GM23338 (cell line): ENCODE results near the gene DCDC2. TPM values are rescaled to one million over a fixed set of nuclear protein-coding genes. Genes with fewer than 3 reads are reported as not detected.

Experiments
- ATAC-seq: fragments of 200-7000 bp; cut with Tn5 transposase; 3 replicates; pipeline ENCODE4 v1.9.1; 2020
- DNase-seq: peaks from one replicate; pipeline ENCODE4 v3.0.0-alpha.2; 2015; ENCODE audit warnings: low spot score
- H2AFZ ChIP-seq: fragments of 200-600 bp; sonication (generic); 2 replicates; pipeline ENCODE4 v1.8.0; 2016; ENCODE audit warnings: antibody characterized with exemption, mild to moderate bottlenecking, moderate library complexity
- H3F3A ChIP-seq: fragments of 200-600 bp; sonication (generic); replicated peaks from 2 replicates; pipeline ENCODE4 v1.8.0; 2017; ENCODE audit warnings: antibody characterized with exemption, mixed run types, low read depth
- H3K27ac ChIP-seq: fragments of 200-600 bp; sonication (generic); 2 replicates; pipeline ENCODE4 v1.6.1; 2016; ENCODE audit warnings: low read depth
- H3K27me3 ChIP-seq: fragments of 200-600 bp; sonication (generic); 2 replicates; pipeline ENCODE4 v1.8.0; 2016; ENCODE audit warnings: mild to moderate bottlenecking, mixed run types, moderate library complexity; ENCODE audit not compliant: insufficient read depth
- H3K36me3 ChIP-seq: fragments of 200-600 bp; sonication (generic); 2 replicates; pipeline ENCODE4 v1.8.0; 2016; ENCODE audit warnings: mild to moderate bottlenecking; ENCODE audit not compliant: insufficient read depth
- H3K4me1 ChIP-seq: fragments of 200-600 bp; sonication (generic); 2 replicates; pipeline ENCODE4 v1.8.0; 2016; ENCODE audit warnings: mild to moderate bottlenecking, moderate library complexity; ENCODE audit not compliant: insufficient read depth
- H3K4me2 ChIP-seq: fragments of 200-600 bp; sonication (generic); 2 replicates; pipeline ENCODE4 v1.7.1; 2017; ENCODE audit warnings: mixed run types
- H3K4me3 ChIP-seq: fragments of 200-600 bp; sonication (generic); 2 replicates; pipeline ENCODE4 v1.6.1; 2016; ENCODE audit warnings: mixed run types
- H3K79me2 ChIP-seq: fragments of 200-600 bp; sonication (generic); replicated peaks from 2 replicates; pipeline ENCODE4 v1.8.0; 2017; ENCODE audit warnings: mild to moderate bottlenecking; ENCODE audit not compliant: insufficient read depth
- H3K9me2 ChIP-seq: fragments of 200-600 bp; sonication (generic); 2 replicates; pipeline ENCODE4 v1.8.0; 2017; ENCODE audit not compliant: insufficient read depth
- H4K20me1 ChIP-seq: fragments of 200-600 bp; sonication (generic); replicated peaks from 2 replicates; pipeline ENCODE4 v1.8.0; 2017; ENCODE audit warnings: mild to moderate bottlenecking; ENCODE audit not compliant: insufficient read depth
- H3K27ac Mint-ChIP-seq: 2 replicates; pipeline ENCODE4 v1.8.0; 2020; ENCODE audit warnings: inconsistent platforms, mild to moderate bottlenecking, moderate library complexity, mixed read lengths
- H3K27me3 Mint-ChIP-seq: 3 replicates; pipeline ENCODE4 v1.8.0; 2022; ENCODE audit warnings: low read depth, mild to moderate bottlenecking, moderate library complexity, mixed read lengths, inconsistent platforms; ENCODE audit not compliant: insufficient read depth, poor library complexity
- H3K36me3 Mint-ChIP-seq: 3 replicates; pipeline ENCODE4 v1.8.0; 2021; ENCODE audit warnings: low read depth, mild to moderate bottlenecking, inconsistent platforms, moderate library complexity, mixed read lengths
- H3K4me1 Mint-ChIP-seq: 3 replicates; pipeline ENCODE4 v1.8.0; 2020; ENCODE audit warnings: mild to moderate bottlenecking, inconsistent platforms, mixed read lengths
- H3K4me3 Mint-ChIP-seq: 3 replicates; pipeline ENCODE4 v1.8.0; 2021; ENCODE audit warnings: moderate library complexity, mild to moderate bottlenecking, inconsistent platforms, mixed read lengths
- H3K9me3 Mint-ChIP-seq: 3 replicates; pipeline ENCODE4 v1.8.0; 2020; ENCODE audit warnings: moderate library complexity, mild to moderate bottlenecking, inconsistent platforms, mixed read lengths
- CREB1 ChIP-seq: fragments of 250-450 bp; sonication (Bioruptor Pico); IDR thresholded peaks from 2 replicates; pipeline ENCODE4 v1.5.0; 2020; ENCODE audit warnings: low read depth, mild to moderate bottlenecking, moderate library complexity
- ETS1 ChIP-seq: IDR thresholded peaks from 2 replicates; pipeline ENCODE4 v1.6.1; 2016; ENCODE audit warnings: antibody characterized with exemption
- EZH2 ChIP-seq: fragments of 200-600 bp; sonication (generic); IDR thresholded peaks from one replicate; pipeline ENCODE4 v1.8.0; 2017; ENCODE audit warnings: antibody characterized with exemption, mild to moderate bottlenecking, low read depth; ENCODE audit not compliant: unreplicated experiment
- EZH2phosphoT487 ChIP-seq: fragments of 200-600 bp; sonication (generic); IDR thresholded peaks from one replicate; pipeline ENCODE4 v1.8.1; 2018; ENCODE audit warnings: antibody characterized with exemption; ENCODE audit not compliant: unreplicated experiment
- JUNB ChIP-seq: IDR thresholded peaks from one replicate; pipeline ENCODE4 v1.6.1; 2016; ENCODE audit warnings: antibody characterized with exemption; ENCODE audit not compliant: unreplicated experiment
- NANOG ChIP-seq: IDR thresholded peaks from 2 replicates; pipeline ENCODE4 v1.6.1; 2016; ENCODE audit warnings: antibody characterized with exemption, borderline replicate concordance
- POLR2AphosphoS5 ChIP-seq: IDR thresholded peaks from 2 replicates; pipeline ENCODE4 v1.6.1; 2016; ENCODE audit warnings: antibody characterized with exemption, low read depth
- STAT1 ChIP-seq: IDR thresholded peaks from one replicate; pipeline ENCODE4 v1.6.1; 2016; ENCODE audit warnings: antibody characterized with exemption; ENCODE audit not compliant: unreplicated experiment
- ZNF114 ChIP-seq: fragments of 250-450 bp; sonication (Bioruptor Pico); IDR thresholded peaks from 2 replicates; pipeline ENCODE4 v1.5.0; 2020; ENCODE audit warnings: mild to moderate bottlenecking, moderate library complexity
- ZNF331 ChIP-seq: fragments of 250-450 bp; sonication (Bioruptor Pico); IDR thresholded peaks from 2 replicates; pipeline ENCODE4 v1.5.0; 2020; ENCODE audit warnings: low read depth, mild to moderate bottlenecking, moderate library complexity
- polyA plus RNA-seq: library from polyadenylated mRNA; unstranded; fragments of >200 nt; fragmentation: Nextera tagmentation; extraction: Ambion mirVana; gene quantifications from 2 replicates; pipeline ENCODE4 v1.2.1, GENCODE V29; 2016
- total RNA-seq: library from RNA; depleted of rRNA; stranded (reverse); fragments of >200 nt; shearing (Covaris generic); gene quantifications from 2 replicates; pipeline ENCODE4 v1.2.3, GENCODE V29; 2014
- TF ChIP-seq, protein P1 (sequence below): fragments of 250-450 bp; sonication (Bioruptor Pico); IDR thresholded peaks from 2 replicates; pipeline ENCODE4 v1.5.0; 2020; ENCODE audit warnings: mild to moderate bottlenecking, moderate library complexity
- TF ChIP-seq, protein P2 (sequence below), 2 experiments: fragments of 200-600 bp in 1 of 2; sonication (generic) in 1 of 2; conservative IDR thresholded peaks; 2 replicates each; pipeline versions ENCODE4 v1.5.1 to v1.6.1; 2016 to 2017; ENCODE audit warnings: antibody characterized with exemption in 2 of 2, low read depth in 2 of 2, mild to moderate bottlenecking in 2 of 2, moderate library complexity in 1 of 2
- TF ChIP-seq, protein P3 (sequence below): IDR thresholded peaks from one replicate; pipeline ENCODE4 v1.6.1; 2018; ENCODE audit warnings: antibody characterized with exemption; ENCODE audit not compliant: unreplicated experiment

Gene DCDC2
- total and polyA plus RNA-seq, 2 experiments from 2014 or later, result 0.59 to 0.79 TPM

DNA sequence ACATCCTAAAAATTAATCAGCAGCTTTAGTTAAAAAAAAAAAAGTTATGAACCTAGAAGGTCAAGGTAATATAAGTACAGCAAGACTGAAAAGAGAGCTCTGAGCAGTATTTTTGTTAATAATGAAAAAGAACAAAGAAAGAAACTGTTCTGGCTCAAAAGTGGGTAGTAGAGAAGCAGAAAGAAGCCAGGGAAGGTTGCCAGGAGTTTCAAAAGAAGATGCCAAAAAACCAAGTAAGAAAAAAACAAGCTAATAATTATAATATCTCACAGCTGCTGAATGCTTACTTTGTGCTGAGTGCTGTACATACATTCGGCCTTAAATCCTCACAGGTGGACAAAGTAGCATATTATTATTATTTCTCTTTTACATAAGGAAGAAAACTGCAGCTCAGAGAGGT, 200.0 kb downstream of the DCDC2 start:
- Mint-ChIP-seq H3K4me3 (no peak overlapping the region), H3K4me1 (no peaks in the 10 kb centered on the region), H3K36me3 (no peaks in the 10 kb centered on the region), H3K27me3 (no peaks in the 10 kb centered on the region), H3K9me3 (no peaks in the 10 kb centered on the region), H3K27ac (no peak overlapping the region)
- Histone ChIP-seq H3K4me1 (no peaks in the 10 kb centered on the region), H3K79me2 (no peaks in the 10 kb centered on the region), H2AFZ (no peak overlapping the region), H3F3A (no peaks in the 10 kb centered on the region), H3K27ac (no peak overlapping the region), H3K9me2 (no peaks in the 10 kb centered on the region), H4K20me1 (no peaks in the 10 kb centered on the region), H3K27me3 (no peaks in the 10 kb centered on the region), H3K4me3 (no peak overlapping the region), H3K4me2 (no peak overlapping the region), H3K36me3 (no peaks in the 10 kb centered on the region)
- DNase-seq, result no peak
- ATAC-seq, result no peak
- TF ChIP-seq ZNF114 (CRISPR knock-in tag), result no peak
- TF ChIP-seq, protein P1, sequence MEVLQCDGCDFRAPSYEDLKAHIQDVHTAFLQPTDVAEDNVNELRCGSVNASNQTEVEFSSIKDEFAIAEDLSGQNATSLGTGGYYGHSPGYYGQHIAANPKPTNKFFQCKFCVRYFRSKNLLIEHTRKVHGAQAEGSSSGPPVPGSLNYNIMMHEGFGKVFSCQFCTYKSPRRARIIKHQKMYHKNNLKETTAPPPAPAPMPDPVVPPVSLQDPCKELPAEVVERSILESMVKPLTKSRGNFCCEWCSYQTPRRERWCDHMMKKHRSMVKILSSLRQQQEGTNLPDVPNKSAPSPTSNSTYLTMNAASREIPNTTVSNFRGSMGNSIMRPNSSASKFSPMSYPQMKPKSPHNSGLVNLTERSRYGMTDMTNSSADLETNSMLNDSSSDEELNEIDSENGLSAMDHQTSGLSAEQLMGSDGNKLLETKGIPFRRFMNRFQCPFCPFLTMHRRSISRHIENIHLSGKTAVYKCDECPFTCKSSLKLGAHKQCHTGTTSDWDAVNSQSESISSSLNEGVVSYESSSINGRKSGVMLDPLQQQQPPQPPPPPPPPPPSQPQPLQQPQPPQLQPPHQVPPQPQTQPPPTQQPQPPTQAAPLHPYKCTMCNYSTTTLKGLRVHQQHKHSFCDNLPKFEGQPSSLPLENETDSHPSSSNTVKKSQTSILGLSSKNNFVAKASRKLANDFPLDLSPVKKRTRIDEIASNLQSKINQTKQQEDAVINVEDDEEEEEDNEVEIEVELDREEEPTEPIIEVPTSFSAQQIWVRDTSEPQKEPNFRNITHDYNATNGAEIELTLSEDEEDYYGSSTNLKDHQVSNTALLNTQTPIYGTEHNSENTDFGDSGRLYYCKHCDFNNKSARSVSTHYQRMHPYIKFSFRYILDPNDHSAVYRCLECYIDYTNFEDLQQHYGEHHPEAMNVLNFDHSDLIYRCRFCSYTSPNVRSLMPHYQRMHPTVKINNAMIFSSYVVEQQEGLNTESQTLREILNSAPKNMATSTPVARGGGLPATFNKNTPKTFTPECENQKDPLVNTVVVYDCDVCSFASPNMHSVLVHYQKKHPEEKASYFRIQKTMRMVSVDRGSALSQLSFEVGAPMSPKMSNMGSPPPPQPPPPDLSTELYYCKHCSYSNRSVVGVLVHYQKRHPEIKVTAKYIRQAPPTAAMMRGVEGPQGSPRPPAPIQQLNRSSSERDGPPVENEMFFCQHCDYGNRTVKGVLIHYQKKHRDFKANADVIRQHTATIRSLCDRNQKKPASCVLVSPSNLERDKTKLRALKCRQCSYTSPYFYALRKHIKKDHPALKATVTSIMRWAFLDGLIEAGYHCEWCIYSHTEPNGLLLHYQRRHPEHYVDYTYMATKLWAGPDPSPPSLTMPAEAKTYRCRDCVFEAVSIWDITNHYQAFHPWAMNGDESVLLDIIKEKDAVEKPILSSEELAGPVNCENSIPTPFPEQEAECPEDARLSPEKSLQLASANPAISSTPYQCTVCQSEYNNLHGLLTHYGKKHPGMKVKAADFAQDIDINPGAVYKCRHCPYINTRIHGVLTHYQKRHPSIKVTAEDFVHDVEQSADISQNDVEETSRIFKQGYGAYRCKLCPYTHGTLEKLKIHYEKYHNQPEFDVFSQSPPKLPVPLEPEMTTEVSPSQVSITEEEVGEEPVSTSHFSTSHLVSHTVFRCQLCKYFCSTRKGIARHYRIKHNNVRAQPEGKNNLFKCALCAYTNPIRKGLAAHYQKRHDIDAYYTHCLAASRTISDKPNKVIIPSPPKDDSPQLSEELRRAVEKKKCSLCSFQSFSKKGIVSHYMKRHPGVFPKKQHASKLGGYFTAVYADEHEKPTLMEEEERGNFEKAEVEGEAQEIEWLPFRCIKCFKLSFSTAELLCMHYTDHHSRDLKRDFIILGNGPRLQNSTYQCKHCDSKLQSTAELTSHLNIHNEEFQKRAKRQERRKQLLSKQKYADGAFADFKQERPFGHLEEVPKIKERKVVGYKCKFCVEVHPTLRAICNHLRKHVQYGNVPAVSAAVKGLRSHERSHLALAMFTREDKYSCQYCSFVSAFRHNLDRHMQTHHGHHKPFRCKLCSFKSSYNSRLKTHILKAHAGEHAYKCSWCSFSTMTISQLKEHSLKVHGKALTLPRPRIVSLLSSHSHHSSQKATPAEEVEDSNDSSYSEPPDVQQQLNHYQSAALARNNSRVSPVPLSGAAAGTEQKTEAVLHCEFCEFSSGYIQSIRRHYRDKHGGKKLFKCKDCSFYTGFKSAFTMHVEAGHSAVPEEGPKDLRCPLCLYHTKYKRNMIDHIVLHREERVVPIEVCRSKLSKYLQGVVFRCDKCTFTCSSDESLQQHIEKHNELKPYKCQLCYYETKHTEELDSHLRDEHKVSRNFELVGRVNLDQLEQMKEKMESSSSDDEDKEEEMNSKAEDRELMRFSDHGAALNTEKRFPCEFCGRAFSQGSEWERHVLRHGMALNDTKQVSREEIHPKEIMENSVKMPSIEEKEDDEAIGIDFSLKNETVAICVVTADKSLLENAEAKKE (CRISPR knock-in tag), result no peak
- TF ChIP-seq JUNB, result no peak
- TF ChIP-seq ZNF331 (CRISPR knock-in tag), result no peak
- TF ChIP-seq NANOG, result no peak
- TF ChIP-seq, protein P2, sequence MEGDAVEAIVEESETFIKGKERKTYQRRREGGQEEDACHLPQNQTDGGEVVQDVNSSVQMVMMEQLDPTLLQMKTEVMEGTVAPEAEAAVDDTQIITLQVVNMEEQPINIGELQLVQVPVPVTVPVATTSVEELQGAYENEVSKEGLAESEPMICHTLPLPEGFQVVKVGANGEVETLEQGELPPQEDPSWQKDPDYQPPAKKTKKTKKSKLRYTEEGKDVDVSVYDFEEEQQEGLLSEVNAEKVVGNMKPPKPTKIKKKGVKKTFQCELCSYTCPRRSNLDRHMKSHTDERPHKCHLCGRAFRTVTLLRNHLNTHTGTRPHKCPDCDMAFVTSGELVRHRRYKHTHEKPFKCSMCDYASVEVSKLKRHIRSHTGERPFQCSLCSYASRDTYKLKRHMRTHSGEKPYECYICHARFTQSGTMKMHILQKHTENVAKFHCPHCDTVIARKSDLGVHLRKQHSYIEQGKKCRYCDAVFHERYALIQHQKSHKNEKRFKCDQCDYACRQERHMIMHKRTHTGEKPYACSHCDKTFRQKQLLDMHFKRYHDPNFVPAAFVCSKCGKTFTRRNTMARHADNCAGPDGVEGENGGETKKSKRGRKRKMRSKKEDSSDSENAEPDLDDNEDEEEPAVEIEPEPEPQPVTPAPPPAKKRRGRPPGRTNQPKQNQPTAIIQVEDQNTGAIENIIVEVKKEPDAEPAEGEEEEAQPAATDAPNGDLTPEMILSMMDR (conservative IDR thresholded peaks at IDR 0.05; ENCODE audit: low read depth in 2 of 2), result no peak
- no peak for TF ChIP-seq EZH2phosphoT487
- TF ChIP-seq ETS1, result no peak
- TF ChIP-seq STAT1, result no peak
- TF ChIP-seq POLR2AphosphoS5, result no peak
- TF ChIP-seq EZH2, result no peak
- TF ChIP-seq, protein P3, sequence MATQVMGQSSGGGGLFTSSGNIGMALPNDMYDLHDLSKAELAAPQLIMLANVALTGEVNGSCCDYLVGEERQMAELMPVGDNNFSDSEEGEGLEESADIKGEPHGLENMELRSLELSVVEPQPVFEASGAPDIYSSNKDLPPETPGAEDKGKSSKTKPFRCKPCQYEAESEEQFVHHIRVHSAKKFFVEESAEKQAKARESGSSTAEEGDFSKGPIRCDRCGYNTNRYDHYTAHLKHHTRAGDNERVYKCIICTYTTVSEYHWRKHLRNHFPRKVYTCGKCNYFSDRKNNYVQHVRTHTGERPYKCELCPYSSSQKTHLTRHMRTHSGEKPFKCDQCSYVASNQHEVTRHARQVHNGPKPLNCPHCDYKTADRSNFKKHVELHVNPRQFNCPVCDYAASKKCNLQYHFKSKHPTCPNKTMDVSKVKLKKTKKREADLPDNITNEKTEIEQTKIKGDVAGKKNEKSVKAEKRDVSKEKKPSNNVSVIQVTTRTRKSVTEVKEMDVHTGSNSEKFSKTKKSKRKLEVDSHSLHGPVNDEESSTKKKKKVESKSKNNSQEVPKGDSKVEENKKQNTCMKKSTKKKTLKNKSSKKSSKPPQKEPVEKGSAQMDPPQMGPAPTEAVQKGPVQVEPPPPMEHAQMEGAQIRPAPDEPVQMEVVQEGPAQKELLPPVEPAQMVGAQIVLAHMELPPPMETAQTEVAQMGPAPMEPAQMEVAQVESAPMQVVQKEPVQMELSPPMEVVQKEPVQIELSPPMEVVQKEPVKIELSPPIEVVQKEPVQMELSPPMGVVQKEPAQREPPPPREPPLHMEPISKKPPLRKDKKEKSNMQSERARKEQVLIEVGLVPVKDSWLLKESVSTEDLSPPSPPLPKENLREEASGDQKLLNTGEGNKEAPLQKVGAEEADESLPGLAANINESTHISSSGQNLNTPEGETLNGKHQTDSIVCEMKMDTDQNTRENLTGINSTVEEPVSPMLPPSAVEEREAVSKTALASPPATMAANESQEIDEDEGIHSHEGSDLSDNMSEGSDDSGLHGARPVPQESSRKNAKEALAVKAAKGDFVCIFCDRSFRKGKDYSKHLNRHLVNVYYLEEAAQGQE, result no peak
- TF ChIP-seq CREB1 (CRISPR knock-in tag), result no peak
